Cortex of kidney (tissue), 1 donor: ENCODE results near the gene PNMA5.
A peak's percentile ranks its signal among the peaks of the same experiment; 100 is the strongest.
"Not testable (repeated sequence)": the region's sequence is repeated elsewhere in the genome, so short reads cannot be mapped to it uniquely, and the experiment has no call there.

Source experiments
- DNase-seq: peaks from one replicate; lab custom pipeline; 2025; lab: John Stamatoyannopoulos, UW

The PNMA5 gene

DNA sequence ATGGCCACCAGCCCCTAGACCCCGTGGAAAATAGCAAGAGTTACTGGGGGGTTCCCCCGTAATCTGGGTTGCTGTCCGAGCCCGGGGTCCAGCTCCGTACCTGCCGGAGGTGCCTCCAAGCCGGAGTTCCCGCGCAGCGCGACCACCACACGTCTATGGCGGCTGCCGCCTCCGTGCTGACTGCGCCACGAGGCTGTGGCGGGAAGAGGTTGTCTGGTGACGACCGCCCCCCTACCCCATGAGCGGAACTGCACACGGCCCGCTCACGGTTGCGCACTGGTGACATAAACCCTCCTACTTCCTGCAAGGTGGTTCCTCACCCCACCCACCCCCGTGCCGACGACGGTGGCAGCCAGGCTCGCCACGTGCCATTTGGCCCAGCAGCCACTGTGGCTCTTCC lies at the start of gene PNMA5:
PNMA5 (minus strand) TSS at position 184 of the 400 bp plus-strand sequence. CDS start 2,518 bp downstream, outside the sequence.
- no peak for DNase-seq

DNA sequence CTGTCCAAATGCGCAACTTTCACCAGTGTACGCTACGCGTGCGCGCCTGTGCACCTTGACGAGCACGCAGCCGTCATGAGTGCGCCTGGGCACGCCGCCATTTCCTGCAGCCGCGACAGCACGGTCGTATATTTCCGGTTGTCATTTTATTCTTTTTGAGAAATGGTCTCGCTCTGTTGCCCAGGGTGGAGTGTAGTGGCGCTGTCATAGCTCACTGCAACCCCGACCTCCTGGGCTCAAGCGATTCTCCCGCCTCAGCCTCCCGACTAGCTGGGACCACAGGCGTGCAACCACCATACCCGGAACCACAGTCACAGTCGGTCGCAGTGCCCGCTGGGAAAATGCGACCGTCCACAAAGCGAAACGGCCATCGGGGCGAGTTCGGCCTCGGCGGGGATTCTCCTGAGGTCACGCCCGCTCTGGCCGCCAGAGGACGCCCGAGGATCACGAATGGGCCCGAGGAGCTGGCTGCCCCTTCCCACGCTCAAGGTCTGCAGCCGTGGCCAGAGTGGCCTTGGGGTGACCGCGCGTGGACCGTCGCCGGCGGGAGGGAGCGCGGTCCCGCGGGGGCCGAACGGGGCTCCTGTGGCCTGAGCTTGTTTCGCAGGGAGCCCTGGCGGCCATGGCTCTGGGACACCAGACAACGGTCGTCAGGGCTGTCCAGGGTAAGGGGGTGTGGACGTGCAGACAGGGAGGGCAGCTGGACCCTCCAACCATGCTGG lies 38.6 kb upstream of the PNMA5 start:
- peak; percentile 8 for DNase-seq

GRCh38 chrX:153030801-153031200 lies 36.9 kb upstream of the PNMA5 start:
- DNase-seq, result no peak

- no peak for DNase-seq
These were observed 36.0 kb upstream of the PNMA5 start for GRCh38 chrX:153029875-153030274.

GRCh38 chrX:153029162-153029561 lies 35.2 kb upstream of the PNMA5 start:
- DNase-seq, result no peak

DNA sequence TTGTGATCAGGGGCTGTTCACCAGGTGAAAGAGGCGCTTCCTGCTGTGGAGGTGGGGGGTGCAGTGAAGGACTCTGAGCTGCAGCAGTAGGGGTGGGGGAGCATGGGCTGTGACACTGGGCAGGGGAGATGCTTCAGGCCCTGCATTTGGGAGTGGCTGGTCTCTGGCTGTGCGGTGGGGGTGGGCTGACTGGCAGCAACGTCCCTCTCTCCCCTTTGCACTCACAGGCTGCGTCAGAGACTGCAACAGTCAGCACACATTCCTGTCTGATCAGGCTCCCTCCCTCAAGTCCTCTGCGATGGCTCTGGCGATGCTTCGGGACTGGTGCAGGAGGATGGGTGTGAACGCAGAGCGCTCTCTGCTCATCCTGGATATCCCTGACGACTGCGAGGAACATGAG lies 34.6 kb upstream of the PNMA5 start:
- not testable (repeated sequence) for DNase-seq

- not testable (repeated sequence) for DNase-seq
These were observed 32.6 kb upstream of the PNMA5 start for GRCh38 chrX:153026501-153026900.

DNA sequence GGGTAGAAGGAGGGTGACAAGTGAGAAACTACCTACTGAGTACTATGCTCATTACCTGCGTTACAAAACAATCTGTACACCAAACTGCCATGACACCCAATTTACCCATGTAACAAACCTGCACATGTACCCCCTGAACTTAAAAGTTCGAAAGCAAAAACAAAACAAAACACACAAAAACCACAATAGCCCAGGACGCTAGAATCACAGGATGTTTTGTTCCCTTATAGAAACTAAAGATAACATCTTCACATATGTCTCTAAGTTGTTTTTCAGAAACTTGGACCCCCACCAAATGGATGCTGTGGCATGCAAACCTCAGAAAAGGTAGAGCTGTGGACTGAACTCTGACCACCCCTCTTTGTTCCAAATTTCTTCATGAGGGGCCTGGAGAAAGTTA lies 25.2 kb upstream of the PNMA5 start:
- DNase-seq, result no peak

DNA sequence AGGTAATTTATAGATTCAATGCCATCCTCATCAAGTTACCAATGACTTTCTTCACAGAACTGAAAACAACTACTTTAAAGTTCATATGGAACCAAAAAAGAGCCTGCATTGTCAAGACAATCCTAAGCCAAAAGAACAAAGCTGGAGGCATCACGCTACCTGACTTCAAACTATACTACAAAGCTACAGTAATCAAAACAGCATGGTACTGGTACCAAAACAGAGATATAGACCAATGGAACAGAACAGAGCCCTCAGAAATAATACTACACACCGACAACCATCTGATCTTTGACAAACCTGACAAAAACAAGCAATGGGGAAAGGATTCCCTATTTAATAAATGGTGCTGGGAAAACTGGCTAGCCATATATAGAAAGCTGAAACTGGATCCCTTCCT lies 23.3 kb upstream of the PNMA5 start:
- not testable (repeated sequence) for DNase-seq

DNA sequence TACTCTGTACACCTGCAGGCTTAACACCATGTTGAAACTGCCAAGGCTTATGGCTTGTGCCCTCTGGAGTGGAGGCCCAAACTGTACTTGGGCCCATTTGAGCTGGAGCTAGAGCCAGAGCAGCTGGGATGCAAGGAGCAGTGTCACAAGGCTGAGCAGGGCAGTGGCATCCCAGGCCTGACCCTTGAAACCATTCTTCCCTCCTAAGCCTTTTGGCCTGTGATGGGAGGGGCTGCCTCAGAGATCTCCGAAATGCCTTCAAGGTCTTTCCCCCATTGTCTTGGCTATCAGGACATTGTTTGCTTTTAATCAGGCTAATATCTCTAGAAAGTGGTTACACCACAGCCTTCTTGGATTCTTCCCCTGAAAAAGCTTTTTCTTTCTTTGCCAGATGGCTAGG lies 10.9 kb upstream of the PNMA5 start:
- DNase-seq, result no peak

- no peak for DNase-seq
These were observed 10.1 kb upstream of the PNMA5 start for GRCh38 chrX:153003981-153004380.

DNA sequence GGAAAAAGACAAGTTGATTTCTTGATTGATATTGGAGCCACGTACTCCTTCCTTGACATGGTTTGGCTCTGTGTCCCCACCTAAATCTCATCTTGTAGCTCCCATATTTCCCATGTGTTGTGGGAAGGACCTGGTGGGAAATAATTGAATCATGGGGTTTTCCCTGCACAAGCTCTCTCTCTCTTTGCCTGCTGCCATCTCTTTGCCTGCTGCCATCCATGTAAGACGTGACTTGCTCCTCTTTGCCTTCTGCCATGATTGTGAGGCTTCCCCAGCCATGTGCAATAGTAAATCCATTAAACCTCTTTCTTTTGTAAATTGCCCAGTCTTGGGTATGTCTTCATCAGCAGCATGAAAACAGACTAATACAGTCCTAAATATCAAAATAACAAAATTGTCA lies 8.3 kb upstream of the PNMA5 start:
- DNase-seq, result not testable (repeated sequence)

- DNase-seq, result no peak
These were observed 3.4 kb upstream of the PNMA5 start for GRCh38 chrX:152997337-152997736.

DNA sequence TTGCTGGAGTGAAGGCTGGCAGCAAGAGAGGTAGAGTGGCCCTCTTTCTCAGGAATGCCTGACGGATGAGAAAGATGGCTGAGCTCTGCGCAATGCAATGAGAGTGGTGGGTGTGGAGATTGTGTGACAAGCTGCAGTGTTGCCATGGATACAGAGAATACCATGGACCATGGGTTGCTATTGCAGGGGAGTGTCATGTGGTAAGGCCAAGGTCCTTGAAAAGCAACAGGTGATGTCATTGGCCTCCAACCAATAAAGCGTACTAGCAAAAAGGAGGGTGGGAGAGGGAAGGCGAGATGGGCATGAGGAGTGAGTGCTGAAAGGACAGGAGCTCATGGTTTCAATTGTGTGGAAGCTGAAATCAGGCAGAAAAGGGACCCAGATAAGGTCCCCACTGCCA lies 1.8 kb downstream of the PNMA5 start:
- no peak for DNase-seq

DNA sequence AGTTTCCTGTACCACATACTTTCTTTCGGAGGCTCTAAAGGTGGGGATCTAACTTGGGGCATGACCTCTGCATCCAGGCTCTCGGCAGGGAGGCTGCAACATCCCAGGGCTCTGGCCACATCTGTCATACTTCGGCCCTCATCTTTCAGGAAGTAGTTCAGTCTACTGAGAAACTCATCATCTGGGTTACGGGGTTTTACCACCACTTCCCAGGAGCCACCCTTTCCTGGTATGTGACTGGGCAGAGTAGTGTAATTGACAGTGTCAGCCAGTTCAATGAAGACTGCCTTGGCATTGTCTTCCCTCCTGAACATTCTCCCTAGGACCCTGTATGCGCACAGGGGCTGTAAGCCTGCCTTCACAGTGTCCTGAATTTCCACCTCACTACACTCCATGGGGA lies 2.8 kb downstream of the PNMA5 start:
- DNase-seq, result no peak

DNA sequence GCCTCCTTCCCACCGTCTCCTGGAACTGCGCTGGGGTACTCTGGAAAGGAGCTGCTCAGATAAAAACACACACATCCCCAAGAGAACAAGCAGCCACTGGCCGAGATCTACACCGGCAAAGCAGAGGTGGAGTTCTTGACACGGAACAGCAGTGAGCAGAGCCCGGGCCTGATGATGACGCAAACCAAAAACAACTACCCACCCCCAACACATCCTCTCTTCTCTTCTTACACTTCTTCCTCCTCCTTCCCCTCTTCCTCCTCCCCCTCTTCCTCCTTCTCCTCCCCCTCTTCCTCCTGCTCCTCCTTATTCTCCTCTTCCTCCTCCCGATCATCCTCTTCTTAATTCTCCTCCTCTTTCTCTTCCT lies 4.6 kb downstream of the PNMA5 start:
- no peak for DNase-seq

DNA sequence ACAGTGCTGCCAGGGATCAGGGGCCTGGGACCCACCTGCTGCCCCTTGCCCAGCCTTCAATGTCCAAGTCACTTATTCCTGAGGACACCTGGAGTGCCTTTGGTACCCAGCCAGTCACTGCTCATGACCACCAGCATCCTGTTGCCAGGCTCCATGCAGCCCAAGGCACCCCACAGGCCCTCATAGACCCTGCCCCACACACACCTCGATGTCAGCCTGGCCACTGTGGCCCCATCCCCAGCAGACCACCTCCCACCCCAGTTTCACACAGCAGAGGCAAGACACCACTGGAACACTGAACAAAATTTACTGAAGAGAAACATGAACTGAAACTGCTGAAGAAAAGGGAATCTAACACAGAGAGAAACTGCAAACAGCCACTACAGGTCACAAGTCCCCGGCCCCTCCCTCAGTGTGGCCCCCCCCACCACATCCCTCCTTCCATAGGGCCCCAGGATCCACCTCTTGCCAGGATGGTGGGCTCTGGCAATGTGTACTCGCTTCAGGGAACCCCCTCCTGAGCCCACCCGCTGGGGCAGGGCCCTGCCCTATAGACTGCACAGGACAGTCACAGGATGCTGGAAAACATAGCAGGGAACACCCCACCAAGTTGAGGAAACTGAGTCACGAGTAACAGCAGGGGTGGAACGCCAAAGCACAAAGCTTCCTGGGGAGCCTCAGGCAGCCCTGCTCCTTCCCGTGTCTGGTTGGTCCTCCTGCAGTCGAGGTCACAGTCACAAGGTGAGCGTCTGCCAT lies 5.2 kb downstream of the PNMA5 start:
- no peak for DNase-seq

DNA sequence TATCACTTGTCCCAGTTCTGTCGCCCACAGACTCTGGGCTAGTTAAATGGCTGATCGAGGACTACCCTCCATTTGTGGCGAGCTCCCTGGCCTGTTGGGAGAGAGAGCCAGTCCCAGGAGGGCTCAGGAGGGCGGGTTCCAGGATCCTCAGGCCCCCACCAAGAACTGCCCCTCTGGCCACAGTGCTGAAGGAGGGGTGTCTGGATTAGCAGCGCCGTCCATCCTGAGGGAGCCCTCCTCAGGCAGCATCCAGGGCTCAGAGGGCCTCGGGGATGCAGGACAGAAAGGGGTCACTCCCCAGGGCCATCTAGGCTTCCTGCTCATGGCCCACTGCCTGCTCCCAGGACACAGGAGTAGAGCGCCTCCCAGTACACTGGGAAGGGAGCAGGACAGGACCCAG lies 6.1 kb downstream of the PNMA5 start:
- DNase-seq, result no peak

DNA sequence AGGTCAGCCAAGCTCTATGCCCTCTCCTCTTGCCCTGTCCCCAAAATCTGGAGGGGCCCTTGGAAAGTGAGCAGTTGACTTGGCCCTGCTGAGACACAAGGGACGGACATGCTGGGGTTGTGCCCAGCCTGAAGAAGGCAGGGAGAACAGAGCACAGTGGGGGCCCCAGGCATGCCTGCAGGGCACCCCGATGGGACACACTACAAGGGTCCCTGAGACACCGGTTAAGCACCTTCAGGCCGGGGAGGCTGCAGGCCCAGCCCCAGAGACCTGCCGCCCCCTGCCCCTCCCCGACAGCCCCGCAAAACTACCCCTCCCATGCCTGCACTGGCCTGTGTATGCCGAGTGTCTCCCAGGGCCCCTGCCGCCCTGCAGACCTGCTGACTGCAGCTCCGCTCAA lies 6.8 kb downstream of the PNMA5 start:
- not testable (repeated sequence) for DNase-seq

DNA sequence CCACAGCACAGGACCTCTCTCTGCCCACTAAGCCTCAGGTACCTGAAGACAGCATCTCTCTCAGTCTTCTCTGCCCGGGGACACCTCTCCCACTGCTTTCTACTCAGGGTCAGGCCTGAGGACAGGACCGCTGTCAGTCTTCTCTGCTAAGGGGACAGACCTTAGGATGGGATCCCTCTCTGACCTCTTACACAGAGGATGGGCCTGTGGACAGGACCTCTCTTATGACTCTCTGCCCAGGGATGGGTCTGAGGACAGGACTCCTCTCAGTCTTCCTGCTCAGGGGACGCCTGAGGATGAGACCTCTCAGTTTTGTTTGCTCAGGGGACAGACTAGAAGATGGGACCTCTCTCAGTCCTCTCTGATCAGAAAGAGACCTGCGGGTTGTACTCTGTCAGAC lies 8.5 kb downstream of the PNMA5 start:
- not testable (repeated sequence) for DNase-seq

DNA sequence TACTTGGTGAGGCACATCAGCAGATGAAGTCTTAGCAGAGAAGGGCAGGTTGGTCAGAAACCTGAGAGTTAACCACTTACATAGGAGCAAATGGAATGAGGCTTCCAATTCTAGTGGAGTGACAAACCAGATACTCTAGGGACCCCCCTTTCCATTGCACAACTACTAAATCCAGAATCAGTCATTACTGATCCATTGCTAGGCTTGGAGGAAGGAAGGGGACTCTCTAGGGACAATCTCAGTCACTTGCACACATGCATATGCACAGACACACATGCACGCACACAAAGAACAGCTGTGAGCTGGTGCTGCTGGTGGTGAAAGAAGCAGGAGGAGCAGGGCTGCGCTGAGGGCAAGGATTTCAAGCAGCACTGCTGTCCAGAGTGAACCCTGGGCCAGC lies 25.7 kb downstream of the PNMA5 start:
- no peak for DNase-seq

- no peak for DNase-seq
These were observed 33.8 kb downstream of the PNMA5 start for GRCh38 chrX:152960115-152960514.

GRCh38 chrX:152959626-152960025 lies 34.3 kb downstream of the PNMA5 start:
- DNase-seq, result no peak
